ENCODE data around the gene ANXA6. TPM values are rescaled to one million over a fixed set of nuclear protein-coding genes. Genes with fewer than 3 reads are reported as not detected.

ANXA6 gene
- total RNA-seq, 1 experiment from 2014 or later, result 95.9 TPM

DNA sequence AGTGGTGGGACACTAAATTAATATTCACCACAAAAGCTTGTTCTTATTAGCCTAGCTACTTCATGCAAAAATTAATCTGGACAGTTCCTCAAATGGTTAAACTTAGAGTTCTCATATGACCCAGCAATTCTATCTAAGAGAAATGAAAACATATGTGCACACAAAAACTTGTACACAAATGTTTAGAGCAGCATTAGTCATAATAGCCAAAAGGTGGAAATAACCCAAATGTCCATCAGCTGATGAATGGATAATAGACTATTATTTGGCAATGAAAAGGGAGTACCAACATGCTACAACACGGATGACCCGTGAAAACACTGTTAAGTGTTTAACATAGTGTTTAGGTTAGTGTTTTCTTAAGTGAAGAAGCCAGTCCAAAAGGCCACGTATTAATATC is 43.9 kb downstream of the ANXA6 start:
- no TSS peak for BruUV-seq (replicated peaks)
- POLR2A ChIA-PET (ENCODE audit: low non-redundant PET), result no interaction called here
- DNase-seq (ENCODE audit: low spot score), result no peak
- H3K4me1 ChIP-seq (ENCODE audit: insufficient read depth, low read length, poor library complexity, severe bottlenecking), result no peaks in the 10 kb centered on the region
- H3K36me3 ChIP-seq (ENCODE audit: insufficient read depth, low read length, poor library complexity, severe bottlenecking), result peaks cover 25% of the 10 kb centered on the region
- H3K27ac ChIP-seq (ENCODE audit: low read depth, low read length, poor library complexity, severe bottlenecking), result no peak overlapping the region
- H3K9me3 ChIP-seq (ENCODE audit: low read depth, low read length, poor library complexity, severe bottlenecking), result no peaks in the 10 kb centered on the region
- CTCF ChIA-PET, result no interaction called here
- H3K27me3 ChIP-seq (replicated peaks; ENCODE audit: insufficient read depth, low read depth, low read length, poor library complexity), result no peaks in the 10 kb centered on the region
- intact Hi-C loops (cut with micrococcal nuclease; ENCODE audit: unreplicated experiment), result no loop called here
- no peak overlapping the region for H3K4me3 ChIP-seq (ENCODE audit: low read depth, low read length, poor library complexity, severe bottlenecking)
- TF ChIP-seq, protein P1, sequence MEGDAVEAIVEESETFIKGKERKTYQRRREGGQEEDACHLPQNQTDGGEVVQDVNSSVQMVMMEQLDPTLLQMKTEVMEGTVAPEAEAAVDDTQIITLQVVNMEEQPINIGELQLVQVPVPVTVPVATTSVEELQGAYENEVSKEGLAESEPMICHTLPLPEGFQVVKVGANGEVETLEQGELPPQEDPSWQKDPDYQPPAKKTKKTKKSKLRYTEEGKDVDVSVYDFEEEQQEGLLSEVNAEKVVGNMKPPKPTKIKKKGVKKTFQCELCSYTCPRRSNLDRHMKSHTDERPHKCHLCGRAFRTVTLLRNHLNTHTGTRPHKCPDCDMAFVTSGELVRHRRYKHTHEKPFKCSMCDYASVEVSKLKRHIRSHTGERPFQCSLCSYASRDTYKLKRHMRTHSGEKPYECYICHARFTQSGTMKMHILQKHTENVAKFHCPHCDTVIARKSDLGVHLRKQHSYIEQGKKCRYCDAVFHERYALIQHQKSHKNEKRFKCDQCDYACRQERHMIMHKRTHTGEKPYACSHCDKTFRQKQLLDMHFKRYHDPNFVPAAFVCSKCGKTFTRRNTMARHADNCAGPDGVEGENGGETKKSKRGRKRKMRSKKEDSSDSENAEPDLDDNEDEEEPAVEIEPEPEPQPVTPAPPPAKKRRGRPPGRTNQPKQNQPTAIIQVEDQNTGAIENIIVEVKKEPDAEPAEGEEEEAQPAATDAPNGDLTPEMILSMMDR (conservative IDR thresholded peaks at IDR 0.05; ENCODE audit: low read depth, low read length), result no peak
- TF ChIP-seq EZH2 (IDR thresholded peaks at IDR 0.05; ENCODE audit: borderline replicate concordance, low read depth, low read length, poor library complexity, severe bottlenecking), result no peak

DNA sequence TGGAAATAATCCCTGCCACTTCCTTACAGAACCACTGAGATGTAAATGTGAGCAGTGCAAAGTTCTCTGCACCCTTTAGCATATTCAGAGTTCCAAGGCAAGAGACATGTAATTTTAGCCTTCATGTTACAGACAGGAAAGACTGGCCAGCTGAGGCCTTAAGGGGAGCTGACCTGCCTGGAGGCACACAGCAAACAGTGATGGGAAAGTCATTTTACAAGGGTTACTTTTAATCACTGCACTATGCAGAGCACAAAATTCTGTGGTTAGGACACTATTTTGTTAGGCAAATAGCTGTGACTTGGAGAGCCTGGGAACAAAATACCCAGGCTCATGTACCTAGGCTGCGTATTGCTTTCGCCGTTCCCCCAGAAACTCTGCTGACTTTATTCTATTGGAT is 46.6 kb downstream of the ANXA6 start:
- POLR2A ChIA-PET (ENCODE audit: low non-redundant PET), result no interaction called here
- intact Hi-C loops (cut with micrococcal nuclease; ENCODE audit: unreplicated experiment), result no loop called here
- Histone ChIP-seq H3K4me1 (ENCODE audit: insufficient read depth, low read length, poor library complexity, severe bottlenecking) (no peaks in the 10 kb centered on the region), H3K36me3 (ENCODE audit: insufficient read depth, low read length, poor library complexity, severe bottlenecking) (peaks cover 37% of the 10 kb centered on the region), H3K9me3 (ENCODE audit: low read depth, low read length, poor library complexity, severe bottlenecking) (no peaks in the 10 kb centered on the region), H3K27me3 (replicated peaks; ENCODE audit: insufficient read depth, low read depth, low read length, poor library complexity) (no peaks in the 10 kb centered on the region), H3K4me3 (ENCODE audit: low read depth, low read length, poor library complexity, severe bottlenecking) (no peak overlapping the region), H3K27ac (ENCODE audit: low read depth, low read length, poor library complexity, severe bottlenecking) (no peak overlapping the region)
- TF ChIP-seq, protein P1 (conservative IDR thresholded peaks at IDR 0.05; ENCODE audit: low read depth, low read length), result no peak
- no peak for TF ChIP-seq EZH2 (IDR thresholded peaks at IDR 0.05; ENCODE audit: borderline replicate concordance, low read depth, low read length, poor library complexity, severe bottlenecking)
- DNase-seq (ENCODE audit: low spot score), result no peak
- CTCF ChIA-PET, result no interaction called here
- BruUV-seq (replicated peaks), result no TSS peak

DNA sequence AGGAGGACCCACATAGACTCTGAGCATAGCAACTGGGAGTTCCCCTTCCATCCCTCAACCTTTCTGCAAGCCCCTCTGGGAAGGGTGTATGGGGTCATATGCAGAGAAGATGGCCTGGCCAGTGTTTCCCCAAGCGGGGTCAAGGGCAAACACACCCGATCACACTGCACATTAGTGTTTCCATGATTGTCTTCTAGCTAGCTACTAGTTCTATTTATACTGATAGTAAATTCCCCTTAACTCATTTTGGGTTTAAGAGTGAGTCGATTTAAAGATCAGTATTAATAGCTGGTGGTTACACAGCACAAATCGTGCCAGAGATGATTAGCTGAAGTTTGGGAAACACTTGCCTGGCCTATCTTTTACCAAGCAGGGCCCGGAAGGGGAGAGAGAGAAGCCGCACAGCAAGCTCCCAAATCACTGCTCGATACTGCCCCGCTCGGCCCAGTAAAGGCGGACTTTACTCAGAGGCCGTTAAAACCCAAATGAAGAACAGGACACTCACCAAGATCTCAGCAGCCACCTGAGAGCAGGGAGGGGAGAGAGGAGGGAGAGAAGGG is 47.4 kb downstream of the ANXA6 start:
- Histone ChIP-seq H3K9me3 (ENCODE audit: low read depth, low read length, poor library complexity, severe bottlenecking) (no peaks in the 10 kb centered on the region), H3K4me3 (ENCODE audit: low read depth, low read length, poor library complexity, severe bottlenecking) (no peak overlapping the region), H3K36me3 (ENCODE audit: insufficient read depth, low read length, poor library complexity, severe bottlenecking) (peaks cover 37% of the 10 kb centered on the region), H3K27ac (ENCODE audit: low read depth, low read length, poor library complexity, severe bottlenecking) (no peak overlapping the region), H3K27me3 (replicated peaks; ENCODE audit: insufficient read depth, low read depth, low read length, poor library complexity) (no peaks in the 10 kb centered on the region), H3K4me1 (ENCODE audit: insufficient read depth, low read length, poor library complexity, severe bottlenecking) (no peaks in the 10 kb centered on the region)
- CTCF ChIA-PET, result interaction anchor here (0.6 kb wide), 1 partner anchor 19 kb away, joined by 3 read pairs; no protein-coding TSS in a partner anchor
- intact Hi-C loops (cut with micrococcal nuclease; ENCODE audit: unreplicated experiment), result no loop called here
- POLR2A ChIA-PET (ENCODE audit: low non-redundant PET), result no interaction called here
- TF ChIP-seq, protein P1 (conservative IDR thresholded peaks at IDR 0.05; ENCODE audit: low read depth, low read length), result no peak
- TF ChIP-seq EZH2 (IDR thresholded peaks at IDR 0.05; ENCODE audit: borderline replicate concordance, low read depth, low read length, poor library complexity, severe bottlenecking), result no peak
- DNase-seq (ENCODE audit: low spot score), result no peak
- BruUV-seq (replicated peaks), result no TSS peak

All from A673 (cell line).